H1 (cell line): ENCODE measurements around the gene SPINDOC. TPM values are rescaled to one million over a fixed set of nuclear protein-coding genes. Genes with fewer than 3 reads are reported as not detected.

Experiments
- CTCF ChIA-PET: fragments of 300-600 bp; sonication (Branson Sonifier 250); formaldehyde crosslinking; loops from one replicate; lab custom pipeline; 2021; ENCODE audit not compliant: partially characterized antibody; lab: Charles Lee
- POLR2A ChIA-PET: fragments of 300-600 bp; sonication (Branson Sonifier 250); formaldehyde crosslinking; loops from one replicate; lab custom pipeline; 2021; ENCODE audit warnings: inconsistent platforms; ENCODE audit not compliant: partially characterized antibody; lab: Charles Lee
- DNase-seq, 2 experiments: peaks; one replicate each; pipeline versions ENCODE4 v3.0.0 to v3.0.0-alpha.2; 2010 to 2022; ENCODE audit warnings: low spot score in 2 of 2, low read depth in 1 of 2, mixed read lengths in 1 of 2
- FAIRE-seq: peaks from 2 replicates; lab custom pipeline; 2011; peaks lifted over from hg19 to GRCh38; lab: Jason Lieb, UNC
- H2AFZ ChIP-seq: 2 replicates; pipeline ENCODE4 v1.8.1; 2012; ENCODE audit warnings: low read length, inconsistent platforms
- H2AK5ac ChIP-seq: 2 replicates; pipeline ENCODE4 v1.6.1; 2013; ENCODE audit warnings: low read depth, low read length
- H2BK120ac ChIP-seq: replicated peaks from 2 replicates; pipeline ENCODE3; 2013; ENCODE audit warnings: low read depth, low read length, inconsistent platforms
- H2BK12ac ChIP-seq: 2 replicates; pipeline ENCODE4 v1.6.1; 2013; ENCODE audit warnings: low read depth, low read length
- H2BK15ac ChIP-seq: 2 replicates; pipeline ENCODE4 v1.6.1; 2013; ENCODE audit warnings: low read length
- H2BK20ac ChIP-seq: 2 replicates; pipeline ENCODE4 v1.6.1; 2013; ENCODE audit warnings: low read length
- H2BK5ac ChIP-seq: 2 replicates; pipeline ENCODE4 v1.6.1; 2013; ENCODE audit warnings: low read depth, low read length
- H3K14ac ChIP-seq: 2 replicates; pipeline ENCODE4 v1.6.1; 2013; ENCODE audit warnings: inconsistent platforms; ENCODE audit not compliant: insufficient read length
- H3K18ac ChIP-seq: 2 replicates; pipeline ENCODE4 v1.6.1; 2013; ENCODE audit warnings: low read length; ENCODE audit errors: extremely low read depth
- H3K23ac ChIP-seq: 2 replicates; pipeline ENCODE4 v1.6.1; 2013; ENCODE audit warnings: inconsistent platforms; ENCODE audit not compliant: insufficient read length
- H3K23me2 ChIP-seq: 2 replicates; pipeline ENCODE4 v1.6.1; 2013; ENCODE audit warnings: low read depth, low read length
- H3K27ac ChIP-seq: 2 replicates; pipeline ENCODE4 v1.6.1; 2011; ENCODE audit warnings: low read depth, low read length, inconsistent platforms
- H3K27me3 ChIP-seq, 4 experiments: replicated peaks in 1 of 4; 1 replicate in 1 of 4; 2 replicates in 3 of 4; pipeline versions ENCODE4 v1.6.1 to v1.8.1; 2011 to 2013; ENCODE audit warnings: low read length in 3 of 4, mild to moderate bottlenecking in 3 of 4, inconsistent platforms in 2 of 4, mixed read lengths in 2 of 4, moderate library complexity in 1 of 4; ENCODE audit not compliant: control insufficient read depth in 3 of 4, insufficient read depth in 3 of 4; ENCODE audit errors: extremely low read depth in 1 of 4
- H3K36me3 ChIP-seq, 4 experiments: 2 replicates each; pipeline versions ENCODE4 v1.6.1 to v1.8.1; 2011 to 2013; ENCODE audit warnings: mild to moderate bottlenecking in 4 of 4, low read length in 3 of 4, moderate library complexity in 2 of 4, control low read depth in 1 of 4, inconsistent platforms in 1 of 4; ENCODE audit not compliant: insufficient read depth in 4 of 4, control insufficient read depth in 2 of 4
- H3K4ac ChIP-seq: replicated peaks from 2 replicates; pipeline ENCODE3; 2013; ENCODE audit warnings: low read length, low read depth, mixed read lengths, inconsistent platforms; ENCODE audit not compliant: insufficient read length
- H3K4me1 ChIP-seq, 4 experiments: replicated peaks in 1 of 4; 1 replicate in 1 of 4; 2 replicates in 3 of 4; pipeline versions ENCODE4 v1.6.1 to v1.8.1; 2011 to 2013; ENCODE audit warnings: low read length in 3 of 4, inconsistent platforms in 2 of 4, mixed read lengths in 1 of 4; ENCODE audit not compliant: insufficient read depth in 4 of 4, control insufficient read depth in 3 of 4
- H3K4me2 ChIP-seq, 2 experiments: 2 replicates each; pipeline versions ENCODE4 v1.6.1 to v1.8.1; 2011 to 2013; ENCODE audit warnings: low read depth in 2 of 2, low read length in 2 of 2, control low read depth in 1 of 2, inconsistent platforms in 1 of 2, mild to moderate bottlenecking in 1 of 2; ENCODE audit not compliant: insufficient read depth in 1 of 2
- H3K4me3 ChIP-seq, 4 experiments: fragments of 200-600, 300-600 bp in 1 of 4; sonication (generic), shearing (Covaris generic), sonication (Bioruptor Twin) in 1 of 4; 2 replicates each; pipeline versions ENCODE4 v1.5.1 to v1.8.1; 2011 to 2016; ENCODE audit warnings: low read length in 4 of 4, low read depth in 3 of 4, control low read depth in 2 of 4, inconsistent platforms in 2 of 4, mild to moderate bottlenecking in 2 of 4, mixed read lengths in 1 of 4, moderate library complexity in 1 of 4; ENCODE audit not compliant: insufficient read depth in 2 of 4; ENCODE audit errors: extremely low read depth in 1 of 4
- H3K56ac ChIP-seq: replicated peaks from 2 replicates; pipeline ENCODE3; 2013; ENCODE audit warnings: low read depth, mild to moderate bottlenecking, mixed read lengths, low read length, inconsistent platforms; ENCODE audit not compliant: insufficient read length
- H3K79me1 ChIP-seq: 2 replicates; pipeline ENCODE4 v1.6.1; 2013; ENCODE audit warnings: low read depth, low read length, control low read depth
- H3K79me2 ChIP-seq, 2 experiments: 2 replicates each; pipeline versions ENCODE4 v1.6.1 to v1.8.1; 2012 to 2013; ENCODE audit warnings: low read length in 2 of 2, mild to moderate bottlenecking in 2 of 2, inconsistent platforms in 1 of 2; ENCODE audit not compliant: insufficient read depth in 2 of 2, control insufficient read depth in 1 of 2
- H3K9ac ChIP-seq, 4 experiments: replicated peaks in 1 of 4; 1 replicate in 1 of 4; 2 replicates in 3 of 4; pipeline versions ENCODE4 v1.6.1 to v1.8.1; 2011 to 2013; ENCODE audit warnings: low read depth in 3 of 4, low read length in 3 of 4, control low read depth in 2 of 4, mild to moderate bottlenecking in 2 of 4, moderate library complexity in 2 of 4, inconsistent platforms in 1 of 4; ENCODE audit errors: extremely low read depth in 1 of 4
- H3K9me3 ChIP-seq, 2 experiments: 2 replicates each; pipeline versions ENCODE4 v1.6.1 to v1.8.1; 2012 to 2013; ENCODE audit warnings: mild to moderate bottlenecking in 2 of 2, moderate library complexity in 2 of 2, control low read depth in 1 of 2, inconsistent platforms in 1 of 2, low read depth in 1 of 2, low read length in 1 of 2, mixed read lengths in 1 of 2; ENCODE audit not compliant: insufficient read depth in 2 of 2
- H4K20me1 ChIP-seq, 2 experiments: replicated peaks in 1 of 2; 2 replicates each; pipeline versions ENCODE3 to v1.8.1; 2011 to 2013; ENCODE audit warnings: inconsistent platforms in 2 of 2, low read length in 2 of 2, mild to moderate bottlenecking in 1 of 2; ENCODE audit not compliant: insufficient read depth in 2 of 2, control insufficient read depth in 1 of 2
- H4K5ac ChIP-seq: 2 replicates; pipeline ENCODE4 v1.6.1; 2013; ENCODE audit warnings: low read length, low read depth, mixed read lengths, inconsistent platforms; ENCODE audit not compliant: insufficient read length
- H4K8ac ChIP-seq: 2 replicates; pipeline ENCODE4 v1.8.0; 2013; ENCODE audit warnings: mild to moderate bottlenecking, moderate library complexity, low read length, inconsistent platforms; ENCODE audit not compliant: insufficient read depth; ENCODE audit errors: extremely low read depth
- H4K91ac ChIP-seq: replicated peaks from 2 replicates; pipeline ENCODE3; 2013; ENCODE audit warnings: low read length, mixed read lengths, inconsistent platforms; ENCODE audit not compliant: insufficient read length
- CREB1 ChIP-seq: IDR thresholded peaks from 2 replicates; pipeline ENCODE4 v1.6.1; 2012; ENCODE audit warnings: inconsistent platforms
- CTCF ChIP-seq, 3 experiments: IDR thresholded peaks; 1 replicate in 2 of 3; 2 replicates in 1 of 3; pipeline versions ENCODE4 v1.5.1 to v1.6.1; 2011; ENCODE audit warnings: low read length in 3 of 3, mild to moderate bottlenecking in 3 of 3, inconsistent platforms in 2 of 3, low read depth in 1 of 3, moderate library complexity in 1 of 3; ENCODE audit not compliant: insufficient read depth in 1 of 3; ENCODE audit errors: control extremely low read depth in 1 of 3
- RBBP5 ChIP-seq: IDR thresholded peaks from 2 replicates; pipeline ENCODE4 v1.7.1; 2012; ENCODE audit warnings: low read depth, mild to moderate bottlenecking, inconsistent platforms, low read length, moderate library complexity, borderline replicate concordance
- TAF7 ChIP-seq: optimal IDR thresholded peaks from 2 replicates; pipeline ENCODE3; 2011; ENCODE audit warnings: low read depth, mild to moderate bottlenecking, inconsistent platforms, low read length, moderate library complexity, borderline replicate concordance
- whole genome bisulfite sequencing, 2 experiments: shearing (Covaris generic) in 1 of 2; methylation state at CpG; one replicate each; pipeline versions ENCODE4 v1.1.6 to v1.1.7; 2013 to 2015; ENCODE audit warnings: low lambda C conversion rate in 2 of 2, mixed read lengths in 2 of 2, inconsistent platforms in 1 of 2, low coverage in 1 of 2, missing lambda C conversion rate in 1 of 2; ENCODE audit not compliant: insufficient replicate concordance in 2 of 2, insufficient coverage in 1 of 2, insufficient read length in 1 of 2; ENCODE audit errors: extremely low coverage in 1 of 2, missing lambda C conversion rate in 1 of 2; 5-methylcytosine and 5-hydroxymethylcytosine counted together
- polyA plus RNA-seq, 7 experiments: library from polyadenylated mRNA; depleted of rRNA in 3 of 7; stranded (reverse) in 5 of 7; unstranded in 2 of 7; fragments of >200 nt in 5 of 7; fragments of 200-250 nt in 2 of 7; gene quantifications; 1 replicate in 5 of 7; 2 replicates in 1 of 7; 4 replicates in 1 of 7; pipeline versions ENCODE4 v1.2.1 to v1.2.3, GENCODE V29; 2011 to 2013; ENCODE audit warnings: missing spikeins in 2 of 7, mixed read lengths in 2 of 7
- total RNA-seq: library from RNA; stranded (reverse); fragmentation: NEBNext Ultra II Directional; extraction: Animal tissue kit (Norgen Biotek cat#: 25700); gene quantifications from 2 replicates; pipeline ENCODE4 v1.2.1, GENCODE V29; 2021

SPINDOC gene
- total and polyA plus RNA-seq, 2 of the 8 experiments (the other 6 are each of a cell fraction or from before 2014, with no cell fraction given), result 78.7 to 99.7 TPM

GRCh38 chr11:63873311-63873710 is 60.1 kb downstream of the SPINDOC start:
- H4K20me1 ChIP-seq, result peaks cover 17 to 46% of the 10 kb centered on the region in 2 experiments
- TF ChIP-seq TAF7 (no peak), CTCF (IDR thresholded peaks at IDR 0.05; ENCODE audit: control extremely low read depth in 1 of 3, insufficient read depth in 1 of 3, low read depth in 1 of 3, low read length in 3 of 3) (no peak), CREB1 (no peak), RBBP5 (no peak)
- TF ChIP-seq, all 59 proteins: peak for 0
- H3K79me2 ChIP-seq, result peaks cover 5 to 86% of the 10 kb centered on the region in 2 experiments; a peak in 3 of 4 replicates
- H3K9ac ChIP-seq, result no peak overlapping the region
- H3K23me2 ChIP-seq, result no peaks in the 10 kb centered on the region
- H3K4me1 ChIP-seq, result peaks cover 5 to 25% (median 8%) of the 10 kb centered on the region in 4 experiments
- no peak overlapping the region for H4K91ac ChIP-seq
- H4K8ac ChIP-seq, result no peak overlapping the region
- H3K27me3 ChIP-seq, result no peaks in the 10 kb centered on the region
- no peak overlapping the region for H2BK12ac ChIP-seq
- peaks cover 14% of the 10 kb centered on the region for H3K79me1 ChIP-seq
- no peak overlapping the region for H2BK120ac ChIP-seq
- no peaks in the 10 kb centered on the region for H3K9me3 ChIP-seq
- H3K18ac ChIP-seq, result no peak overlapping the region
- CTCF ChIA-PET, result interaction anchor here (0.5 to 8.5 kb wide), 17 partner anchors 10 to 853 kb away, joined by 3 to 76 read pairs (median 4); partner anchors contain the start of gene MARK2
- POLR2A ChIA-PET, result interaction anchor here (0.7 to 2.5 kb wide), 5 partner anchors 10 to 49 kb away, joined by 3 to 12 read pairs (median 4); partner anchors contain the start of gene MARK2
- no peak overlapping the region for H3K27ac ChIP-seq
- no peak overlapping the region; the same call in 1 of the 2 replicates for H2BK5ac ChIP-seq
- H3K23ac ChIP-seq, result no peak overlapping the region
- H3K4me3 ChIP-seq, result no peak overlapping the region
- FAIRE-seq, result no peak
- no peak overlapping the region for H3K4me2 ChIP-seq
- no peak overlapping the region for H2BK20ac ChIP-seq
- no peak overlapping the region for H3K56ac ChIP-seq
- no peak overlapping the region for H2AK5ac ChIP-seq
- DNase-seq, result no peak
- no peak overlapping the region for H2BK15ac ChIP-seq
- H4K5ac ChIP-seq, result no peak overlapping the region
- H3K4ac ChIP-seq, result no peak overlapping the region
- no peak overlapping the region for H3K14ac ChIP-seq
- H2AFZ ChIP-seq, result no peak overlapping the region
- 92% methylated on average over 5 of the region's 5 CpGs; no CpG with 5 or more reads in 1 of the 2 experiments for WGBS, 2 experiments
- no peaks in the 10 kb centered on the region for H3K36me3 ChIP-seq
